Rectal smooth muscle tissue (tissue), 1 donor: Measurements from ENCODE around the gene TMEM39B.

Experiments used
- H3K27ac ChIP-seq: one replicate; pipeline ENCODE4 v1.7.0; 2013; ENCODE audit warnings: low read depth, low read length, inconsistent platforms
- H3K27me3 ChIP-seq: one replicate; pipeline ENCODE4 v1.7.0; 2013; ENCODE audit warnings: low read length; ENCODE audit not compliant: control insufficient read depth, insufficient read depth
- H3K36me3 ChIP-seq: one replicate; pipeline ENCODE4 v1.7.0; 2013; ENCODE audit warnings: low read length; ENCODE audit not compliant: control insufficient read depth, insufficient read depth
- H3K4me1 ChIP-seq: one replicate; pipeline ENCODE4 v1.7.0; 2013; ENCODE audit warnings: low read length; ENCODE audit not compliant: control insufficient read depth, insufficient read depth
- H3K4me3 ChIP-seq: one replicate; pipeline ENCODE4 v1.7.0; 2013; ENCODE audit warnings: low read length
- H3K9ac ChIP-seq: one replicate; pipeline ENCODE4 v1.7.0; 2013; ENCODE audit warnings: low read length

The TMEM39B gene

DNA sequence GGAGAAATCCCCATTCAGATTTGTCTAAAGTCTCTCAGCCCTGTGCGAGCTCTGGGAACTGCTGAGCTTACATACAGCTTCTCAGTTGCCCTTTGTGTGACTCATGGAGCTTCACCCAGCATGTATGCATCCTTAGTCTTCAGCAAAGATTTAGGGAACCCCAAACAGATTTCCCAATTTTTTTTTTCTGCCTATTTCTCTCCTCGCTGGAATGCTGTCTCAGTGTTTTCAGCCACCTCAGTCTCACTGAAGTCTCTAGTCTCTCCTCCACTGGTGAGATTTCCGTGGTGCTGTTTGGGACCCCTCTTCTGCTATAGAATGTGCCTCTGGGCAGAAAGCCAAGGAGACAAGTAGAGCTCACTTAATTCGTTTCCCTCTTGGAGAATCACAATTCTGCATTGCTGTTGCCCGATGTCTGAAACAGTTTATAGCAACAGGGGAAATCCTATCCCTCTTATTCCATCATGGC lies 78.6 kb downstream of the TMEM39B start:
- Histone ChIP-seq H3K4me1 (peaks cover 12% of the 10 kb centered on the region), H3K27ac (no peak overlapping the region), H3K9ac (no peak overlapping the region), H3K4me3 (no peak overlapping the region), H3K27me3 (no peaks in the 10 kb centered on the region), H3K36me3 (peaks cover 5% of the 10 kb centered on the region)
